Measurements from ENCODE around the gene TCP11L1.
A peak's percentile ranks its signal among the peaks of the same experiment; 100 is the strongest.

Gene TCP11L1

DNA sequence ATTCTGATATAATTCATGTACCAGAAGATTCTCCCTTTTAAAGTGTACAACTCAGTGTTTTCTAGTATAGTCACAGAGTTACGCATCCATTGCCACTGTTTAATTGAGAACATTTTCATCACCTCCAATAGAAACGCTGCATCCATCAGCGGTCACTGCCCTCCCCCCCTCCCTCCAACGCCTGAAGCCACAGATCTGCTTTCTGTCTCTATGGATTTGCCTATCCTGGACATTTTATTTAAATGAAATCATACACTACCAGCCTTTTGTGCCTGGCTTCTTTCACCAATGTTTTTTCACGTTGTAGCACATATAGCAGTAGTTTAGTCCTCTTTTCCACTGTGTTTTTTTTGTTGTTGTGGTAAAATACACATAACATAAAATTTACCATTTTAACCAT, 22.8 kb downstream of the TCP11L1 start:
- DNase-seq (ENCODE audit: extremely low read depth, low read depth), result no peak
- TF ChIP-seq, protein P1, sequence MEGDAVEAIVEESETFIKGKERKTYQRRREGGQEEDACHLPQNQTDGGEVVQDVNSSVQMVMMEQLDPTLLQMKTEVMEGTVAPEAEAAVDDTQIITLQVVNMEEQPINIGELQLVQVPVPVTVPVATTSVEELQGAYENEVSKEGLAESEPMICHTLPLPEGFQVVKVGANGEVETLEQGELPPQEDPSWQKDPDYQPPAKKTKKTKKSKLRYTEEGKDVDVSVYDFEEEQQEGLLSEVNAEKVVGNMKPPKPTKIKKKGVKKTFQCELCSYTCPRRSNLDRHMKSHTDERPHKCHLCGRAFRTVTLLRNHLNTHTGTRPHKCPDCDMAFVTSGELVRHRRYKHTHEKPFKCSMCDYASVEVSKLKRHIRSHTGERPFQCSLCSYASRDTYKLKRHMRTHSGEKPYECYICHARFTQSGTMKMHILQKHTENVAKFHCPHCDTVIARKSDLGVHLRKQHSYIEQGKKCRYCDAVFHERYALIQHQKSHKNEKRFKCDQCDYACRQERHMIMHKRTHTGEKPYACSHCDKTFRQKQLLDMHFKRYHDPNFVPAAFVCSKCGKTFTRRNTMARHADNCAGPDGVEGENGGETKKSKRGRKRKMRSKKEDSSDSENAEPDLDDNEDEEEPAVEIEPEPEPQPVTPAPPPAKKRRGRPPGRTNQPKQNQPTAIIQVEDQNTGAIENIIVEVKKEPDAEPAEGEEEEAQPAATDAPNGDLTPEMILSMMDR (IDR thresholded peaks at IDR 0.05; ENCODE audit: low read depth, low read length), result no peak

DNA sequence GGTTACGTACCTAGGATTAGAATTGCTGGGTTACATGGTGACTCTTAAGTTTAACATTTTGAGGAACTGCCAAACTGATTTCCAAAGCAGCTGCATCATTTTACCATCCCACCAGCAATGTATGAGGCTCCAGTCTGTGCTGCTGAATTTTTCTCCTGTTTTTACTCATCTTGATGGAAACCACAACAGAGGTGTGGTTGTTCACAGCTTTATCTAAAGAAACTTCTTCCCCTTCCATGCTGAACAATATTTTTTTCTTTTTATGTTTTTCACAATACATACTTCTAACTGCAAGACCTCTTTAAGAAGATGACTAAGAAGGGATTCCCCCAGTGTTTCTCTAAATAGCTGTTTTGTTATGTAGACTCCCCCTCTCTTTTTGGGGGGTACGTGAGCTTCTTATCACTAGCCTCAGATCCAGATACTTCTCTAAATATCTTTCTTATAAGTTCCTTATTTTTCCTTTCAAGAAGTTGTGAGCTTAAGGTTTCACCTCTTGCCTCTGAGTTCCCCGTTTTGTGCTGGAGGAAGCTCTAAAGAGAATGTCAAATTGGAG, 24.0 kb downstream of the TCP11L1 start:
- no peak for DNase-seq (ENCODE audit: extremely low read depth, low read depth)

DNA sequence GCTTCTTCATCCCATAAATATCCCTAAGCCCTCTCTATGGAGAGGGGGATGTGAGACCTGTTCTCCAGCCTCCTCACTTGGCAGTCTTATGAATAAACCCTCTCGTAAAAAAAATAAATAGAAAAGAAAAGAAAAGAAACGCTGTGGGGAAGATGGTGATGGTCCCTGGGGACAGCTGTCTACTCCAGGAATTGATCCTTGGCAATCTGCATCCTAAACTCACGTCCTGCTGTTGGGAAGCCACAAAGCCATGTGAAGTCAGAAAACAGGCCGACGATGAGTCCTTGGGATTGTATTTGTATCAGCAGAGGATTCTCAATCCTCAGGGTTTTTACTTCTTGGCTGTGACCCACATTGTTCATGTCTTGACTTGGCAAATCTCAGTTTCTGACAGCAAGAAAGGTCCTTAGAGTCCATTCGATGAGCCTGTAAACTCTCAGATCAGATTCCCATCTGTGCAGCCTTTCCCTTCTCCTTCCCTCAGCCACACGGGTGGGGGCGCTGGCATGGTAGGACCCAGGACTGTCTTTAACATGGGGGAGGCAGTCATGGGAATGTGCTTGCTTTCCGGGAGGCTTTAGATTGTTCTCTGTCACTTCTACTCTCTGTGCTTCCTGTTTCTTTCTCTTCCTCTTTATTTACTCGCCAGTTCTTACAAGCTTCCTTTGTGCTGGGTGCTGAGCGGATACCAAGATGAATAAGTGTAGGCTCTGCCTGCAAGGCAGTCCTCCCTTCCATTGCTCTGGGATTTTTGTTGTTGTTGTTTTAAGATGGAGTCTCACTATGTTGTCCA, 24.9 kb downstream of the TCP11L1 start:
- DNase-seq (ENCODE audit: extremely low read depth, low read depth), result no peak
- TF ChIP-seq, protein P1 (IDR thresholded peaks at IDR 0.05; ENCODE audit: low read depth, low read length), result no peak

More for the DNA sequence above, 24.0 kb downstream of the TCP11L1 start:
- TF ChIP-seq, protein P1 (IDR thresholded peaks at IDR 0.05; ENCODE audit: low read depth, low read length), result no peak

DNA sequence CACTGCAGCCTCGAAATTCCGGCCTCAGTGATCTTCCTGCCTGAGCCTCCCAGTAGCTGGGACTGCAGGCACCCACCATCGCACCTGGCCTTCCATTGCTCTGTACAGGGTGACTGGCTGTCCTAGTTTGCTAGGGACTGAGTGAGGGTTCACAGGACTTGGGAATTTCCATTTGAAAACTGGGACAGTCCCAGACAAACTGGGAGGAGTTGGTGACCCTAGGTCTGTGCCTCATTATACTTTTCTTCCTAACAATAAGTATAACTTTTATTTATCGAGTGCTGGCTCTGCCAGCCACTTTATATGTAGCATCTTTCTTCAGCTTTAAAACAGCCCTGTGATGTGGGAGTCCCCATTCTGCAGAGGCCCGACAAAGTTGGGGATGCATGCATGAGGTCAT, 25.5 kb downstream of the TCP11L1 start:
- TF ChIP-seq, protein P1 (IDR thresholded peaks at IDR 0.05; ENCODE audit: low read depth, low read length), result no peak
- no peak for DNase-seq (ENCODE audit: extremely low read depth, low read depth)

DNA sequence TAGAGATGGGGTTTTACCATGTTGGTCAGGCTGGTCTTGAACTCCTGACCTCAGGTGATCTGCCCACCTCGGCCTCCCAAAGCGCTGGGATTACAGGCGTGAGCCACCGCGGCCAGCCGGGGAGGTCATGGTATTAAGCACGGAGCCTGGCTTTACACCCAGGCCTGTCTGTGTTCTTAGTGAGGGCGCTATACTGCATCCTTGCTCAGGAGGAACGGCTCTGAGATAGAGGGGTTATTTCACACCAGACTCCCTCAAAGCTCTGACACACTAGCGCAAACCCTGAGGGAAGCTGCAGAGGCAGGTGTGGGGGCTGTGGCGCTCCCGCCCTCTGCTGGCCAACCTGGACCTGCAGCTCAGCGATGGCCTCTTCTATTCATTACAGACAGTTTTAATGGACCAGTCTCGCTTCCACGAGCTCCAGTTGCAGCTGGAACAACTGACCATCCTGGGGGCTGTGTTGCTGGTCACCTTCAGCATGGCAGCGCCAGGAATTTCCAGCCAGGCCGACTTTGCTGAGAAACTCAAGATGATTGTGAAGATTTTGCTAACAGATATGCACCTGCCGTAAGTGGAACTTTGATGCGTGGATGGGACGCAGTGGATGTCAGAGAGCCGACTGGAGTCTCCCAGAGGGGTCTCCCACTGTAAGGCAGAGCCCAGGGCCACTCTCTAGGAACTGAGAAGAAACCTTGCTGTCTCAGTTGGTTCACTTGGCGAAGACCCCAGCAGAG, 26.2 kb downstream of the TCP11L1 start:
- TF ChIP-seq, protein P1 (IDR thresholded peaks at IDR 0.05; ENCODE audit: low read depth, low read length), result peak; percentile 96
- DNase-seq (ENCODE audit: extremely low read depth, low read depth), result peak; percentile 27

DNA sequence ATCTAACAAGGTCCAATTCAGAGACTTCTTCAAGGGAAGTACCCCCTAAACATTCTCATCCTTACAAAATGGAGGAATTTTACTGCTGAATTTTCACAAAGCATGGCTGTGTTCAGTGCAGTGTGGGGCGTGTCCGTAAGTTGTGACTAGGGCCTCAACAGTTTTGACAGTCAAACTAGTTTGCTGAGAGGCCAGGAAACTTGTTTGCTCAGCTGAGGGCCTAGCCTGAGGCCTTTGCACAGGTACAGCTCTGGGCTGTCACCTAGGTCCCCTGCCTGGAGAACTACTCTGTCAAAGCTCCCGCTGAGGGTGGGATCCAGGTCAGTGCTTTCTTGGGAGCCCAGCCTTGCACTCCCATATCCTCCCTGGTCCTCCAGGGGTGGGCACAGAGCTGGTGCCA, 27.9 kb downstream of the TCP11L1 start:
- no peak for DNase-seq (ENCODE audit: extremely low read depth, low read depth)
- TF ChIP-seq, protein P1 (IDR thresholded peaks at IDR 0.05; ENCODE audit: low read depth, low read length), result no peak

Data from AG09319 (cell line).